ENCODE data around the gene CACNG5.

CACNG5 gene

GRCh38 chr17:66841744-66842143 lies 6.8 kb downstream of the CACNG5 start:
- no peak for TF ChIP-seq CTCF (IDR thresholded peaks at IDR 0.05; ENCODE audit: control insufficient read depth, insufficient read depth, low read depth, low read length, missing control alignments)
- DNase-seq (ENCODE audit: low read depth), result no peak
- H3K4me3 ChIP-seq (ENCODE audit: control insufficient read depth, low read depth, low read length), result no peak overlapping the region

GRCh38 chr17:66842505-66842904 lies 7.6 kb downstream of the CACNG5 start:
- no peak for TF ChIP-seq CTCF (IDR thresholded peaks at IDR 0.05; ENCODE audit: control insufficient read depth, insufficient read depth, low read depth, low read length, missing control alignments)
- no peak overlapping the region for H3K4me3 ChIP-seq (ENCODE audit: control insufficient read depth, low read depth, low read length)
- no peak for DNase-seq (ENCODE audit: low read depth)

- TF ChIP-seq CTCF (IDR thresholded peaks at IDR 0.05; ENCODE audit: control insufficient read depth, insufficient read depth, low read depth, low read length, missing control alignments), result no peak
- H3K4me3 ChIP-seq (ENCODE audit: control insufficient read depth, low read depth, low read length), result no peak overlapping the region
- no peak for DNase-seq (ENCODE audit: low read depth)
These were observed 8.0 kb downstream of the CACNG5 start for GRCh38 chr17:66842959-66843358.

- no peak for DNase-seq (ENCODE audit: low read depth)
- TF ChIP-seq CTCF (IDR thresholded peaks at IDR 0.05; ENCODE audit: control insufficient read depth, insufficient read depth, low read depth, low read length, missing control alignments), result no peak
These were observed 8.7 kb downstream of the CACNG5 start for GRCh38 chr17:66843627-66844026.

GRCh38 chr17:66847704-66848103 lies 12.8 kb downstream of the CACNG5 start:
- H3K4me3 ChIP-seq (ENCODE audit: control insufficient read depth, low read depth, low read length), result no peak overlapping the region
- DNase-seq (ENCODE audit: low read depth), result no peak
- no peak for TF ChIP-seq CTCF (IDR thresholded peaks at IDR 0.05; ENCODE audit: control insufficient read depth, insufficient read depth, low read depth, low read length, missing control alignments)

More at GRCh38 chr17:66843627-66844026, 8.7 kb downstream of the CACNG5 start:
- no peak overlapping the region for H3K4me3 ChIP-seq (ENCODE audit: control insufficient read depth, low read depth, low read length)

- no peak overlapping the region for H3K4me3 ChIP-seq (ENCODE audit: control insufficient read depth, low read depth, low read length)
- no peak for DNase-seq (ENCODE audit: low read depth)
- TF ChIP-seq CTCF (IDR thresholded peaks at IDR 0.05; ENCODE audit: control insufficient read depth, insufficient read depth, low read depth, low read length, missing control alignments), result no peak
These were observed 13.6 kb downstream of the CACNG5 start for GRCh38 chr17:66848496-66848895.
